ENCODE data around the gene GIMAP1.

DNA sequence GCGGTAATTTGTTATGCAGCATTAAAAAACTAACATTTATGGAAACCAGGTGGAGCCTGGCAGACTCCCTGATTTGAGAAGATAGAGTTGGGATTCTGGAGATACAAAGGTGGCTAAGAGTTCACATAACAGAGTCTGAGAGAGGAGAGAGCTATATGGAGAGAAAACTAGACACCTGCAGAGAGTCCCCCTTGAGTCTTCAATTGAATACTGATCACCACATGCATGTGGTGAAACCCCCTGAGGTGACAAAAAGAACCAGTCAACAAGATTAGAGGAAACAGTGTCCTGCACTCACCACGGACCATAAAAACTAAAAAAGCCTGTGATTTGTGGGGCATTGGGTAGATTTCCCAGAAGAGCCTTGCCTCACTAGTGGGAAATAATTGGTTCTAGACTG lies 20.8 kb upstream of the GIMAP1 start:
- no peak for TF ChIP-seq POLR2AphosphoS5 (IDR thresholded peaks at IDR 0.05; ENCODE audit: low read depth, low read length)
- TF ChIP-seq, protein P1, sequence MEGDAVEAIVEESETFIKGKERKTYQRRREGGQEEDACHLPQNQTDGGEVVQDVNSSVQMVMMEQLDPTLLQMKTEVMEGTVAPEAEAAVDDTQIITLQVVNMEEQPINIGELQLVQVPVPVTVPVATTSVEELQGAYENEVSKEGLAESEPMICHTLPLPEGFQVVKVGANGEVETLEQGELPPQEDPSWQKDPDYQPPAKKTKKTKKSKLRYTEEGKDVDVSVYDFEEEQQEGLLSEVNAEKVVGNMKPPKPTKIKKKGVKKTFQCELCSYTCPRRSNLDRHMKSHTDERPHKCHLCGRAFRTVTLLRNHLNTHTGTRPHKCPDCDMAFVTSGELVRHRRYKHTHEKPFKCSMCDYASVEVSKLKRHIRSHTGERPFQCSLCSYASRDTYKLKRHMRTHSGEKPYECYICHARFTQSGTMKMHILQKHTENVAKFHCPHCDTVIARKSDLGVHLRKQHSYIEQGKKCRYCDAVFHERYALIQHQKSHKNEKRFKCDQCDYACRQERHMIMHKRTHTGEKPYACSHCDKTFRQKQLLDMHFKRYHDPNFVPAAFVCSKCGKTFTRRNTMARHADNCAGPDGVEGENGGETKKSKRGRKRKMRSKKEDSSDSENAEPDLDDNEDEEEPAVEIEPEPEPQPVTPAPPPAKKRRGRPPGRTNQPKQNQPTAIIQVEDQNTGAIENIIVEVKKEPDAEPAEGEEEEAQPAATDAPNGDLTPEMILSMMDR (IDR thresholded peaks at IDR 0.05; ENCODE audit: control extremely low read depth in 1 of 3, insufficient read depth in 1 of 3, low read depth in 1 of 3, low read length in 3 of 3), result no peak
- no peak for TF ChIP-seq RFX5 (IDR thresholded peaks at IDR 0.05; ENCODE audit: borderline replicate concordance, low read depth, low read length)
- TF ChIP-seq EZH2 (IDR thresholded peaks at IDR 0.05; ENCODE audit: low read depth, low read length, severe bottlenecking), result no peak
- TF ChIP-seq EGR1 (IDR thresholded peaks at IDR 0.05; ENCODE audit: borderline replicate concordance, low read depth, low read length), result no peak

All from H1 (cell line).